C1 segment of cervical spinal cord (tissue), 14 donors: Measurements from ENCODE around the gene DHRS4.

ENCODE experiments used
- DNase-seq, 14 donors: peaks; one replicate each; lab custom pipeline; 2025; lab: John Stamatoyannopoulos, UW

Gene DHRS4

GRCh38 chr14:23953464-23954278 lies at the start of gene DHRS4:
DHRS4 (plus strand) TSS chr14:23953770; CDS start chr14:23953789, 19 bp downstream.
- peak in 13 of 14 donors; percentile 44 to 93 (median 83) for DNase-seq

DNA sequence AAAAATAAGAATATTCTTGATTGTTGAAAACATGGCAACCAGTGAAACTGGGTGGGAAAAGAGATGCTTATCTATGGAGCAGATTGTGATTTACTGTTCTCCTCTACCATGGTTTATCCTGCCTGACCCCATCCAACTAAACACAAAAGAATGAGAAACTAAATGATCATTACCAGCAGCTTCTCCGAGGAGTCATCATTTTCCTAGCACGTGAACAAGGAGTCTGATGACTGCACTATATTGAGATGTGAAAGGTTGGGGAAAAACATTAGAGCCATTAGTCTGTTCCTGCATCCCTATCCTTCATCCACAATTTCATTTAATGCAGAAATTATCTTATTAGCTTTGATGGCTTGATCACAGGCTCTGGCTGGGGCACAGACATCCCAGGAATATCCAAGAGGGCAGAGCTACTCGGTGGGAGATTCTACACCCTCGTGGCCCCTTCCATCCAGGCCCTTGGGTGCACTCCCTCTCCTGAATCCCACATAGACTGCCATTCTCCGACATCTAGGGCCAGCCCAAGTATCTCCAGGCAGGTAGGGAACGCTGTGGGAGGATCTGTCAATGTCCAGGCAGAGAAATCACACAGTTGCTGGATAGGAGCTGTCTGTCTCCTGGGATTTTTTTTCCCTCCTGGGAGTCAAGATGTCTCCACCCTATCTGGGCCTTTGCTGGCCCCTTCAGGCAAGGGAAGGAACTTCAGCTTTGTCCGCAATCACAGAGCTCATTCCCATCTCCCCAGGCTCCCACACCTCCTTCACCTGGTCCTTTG lies 43.3 kb upstream of the DHRS4 start:
- peak in 3 of 14 donors; percentile 3 to 21 (median 17) for DNase-seq

GRCh38 chr14:23910876-23911210 lies 42.7 kb upstream of the DHRS4 start:
- DNase-seq, result no peak

- DNase-seq, result no peak
Measured at GRCh38 chr14:23915559-23915958, 38.0 kb upstream of the DHRS4 start.

GRCh38 chr14:23916004-23916403 lies 37.6 kb upstream of the DHRS4 start:
- no peak for DNase-seq

GRCh38 chr14:23916446-23916845 lies 37.1 kb upstream of the DHRS4 start:
- DNase-seq, result no peak

GRCh38 chr14:23922545-23922944 lies 31.0 kb upstream of the DHRS4 start:
- no peak for DNase-seq

DNA sequence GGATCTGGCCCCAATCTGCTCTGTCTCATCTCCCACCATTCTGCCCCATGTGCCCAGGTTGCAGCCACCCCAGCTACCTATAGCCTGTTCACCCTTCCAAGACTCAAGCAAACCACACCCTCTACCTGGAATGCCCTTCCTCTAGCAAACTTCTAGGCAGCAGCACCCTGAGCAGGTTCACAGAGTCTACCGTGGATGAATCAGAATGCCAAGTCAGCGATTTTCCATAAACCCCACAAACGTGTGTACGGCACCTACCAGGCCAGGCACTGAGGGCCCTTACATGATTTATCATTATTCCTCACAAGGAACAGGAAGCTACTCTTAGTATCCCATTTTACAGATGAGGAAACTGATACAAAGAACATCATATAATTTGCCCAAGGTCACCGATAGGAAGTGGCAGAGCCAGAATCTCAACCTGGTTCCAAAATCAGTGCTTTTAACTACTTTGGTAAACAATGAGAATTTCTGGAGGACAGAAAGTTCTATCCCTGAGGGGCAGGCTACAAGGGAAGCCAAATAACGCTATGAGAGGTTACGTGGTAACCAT lies 28.0 kb upstream of the DHRS4 start:
- no peak for DNase-seq

- no peak for DNase-seq
Measured at GRCh38 chr14:23926543-23926942, 27.0 kb upstream of the DHRS4 start.

DNA sequence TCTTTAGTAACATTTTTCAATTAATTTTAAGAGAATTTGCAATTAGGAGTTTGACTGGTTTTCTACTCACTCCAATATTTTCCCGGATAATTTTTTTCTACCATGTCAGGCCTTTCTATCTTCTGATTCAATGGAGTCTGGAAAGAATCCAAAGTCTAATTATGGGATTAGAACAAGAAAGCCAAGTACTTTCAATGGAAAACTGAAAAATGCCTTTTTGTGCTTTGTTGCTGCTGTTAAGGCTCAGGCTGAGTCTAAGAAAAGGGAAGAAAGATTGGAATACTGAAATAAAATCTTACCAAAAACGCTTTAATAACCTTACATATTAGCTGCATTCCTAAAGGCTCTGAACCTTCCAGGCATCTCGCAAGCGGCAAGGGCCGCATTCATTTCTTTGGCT lies 24.4 kb upstream of the DHRS4 start:
- DNase-seq, result peak in 1 of 14 donors; percentile 2

- peak in 11 of 14 donors; percentile 5 to 75 (median 45) for DNase-seq
Measured at GRCh38 chr14:23929822-23930294, 23.7 kb upstream of the DHRS4 start.

DNA sequence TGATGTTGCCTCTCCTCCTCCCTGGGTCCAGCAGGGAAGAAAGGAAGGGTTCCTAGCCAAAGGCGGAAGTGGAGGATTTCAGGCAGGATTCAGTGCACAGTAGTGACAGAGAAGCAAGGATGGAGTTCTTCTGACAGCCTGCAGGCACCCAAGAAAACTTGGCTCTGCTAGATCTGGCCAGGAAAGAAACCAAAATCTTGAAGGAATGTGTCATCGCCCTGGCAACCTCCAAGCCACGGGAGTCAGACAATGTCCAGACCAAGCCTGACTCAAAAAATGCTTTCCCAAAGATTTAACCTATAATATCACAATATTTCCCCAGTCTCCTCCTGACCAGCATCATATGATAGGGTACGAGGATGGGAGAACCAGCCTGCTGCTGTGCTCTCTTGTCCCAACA lies 22.8 kb upstream of the DHRS4 start:
- peak in 2 of 14 donors; percentile 4 to 7 for DNase-seq

DNA sequence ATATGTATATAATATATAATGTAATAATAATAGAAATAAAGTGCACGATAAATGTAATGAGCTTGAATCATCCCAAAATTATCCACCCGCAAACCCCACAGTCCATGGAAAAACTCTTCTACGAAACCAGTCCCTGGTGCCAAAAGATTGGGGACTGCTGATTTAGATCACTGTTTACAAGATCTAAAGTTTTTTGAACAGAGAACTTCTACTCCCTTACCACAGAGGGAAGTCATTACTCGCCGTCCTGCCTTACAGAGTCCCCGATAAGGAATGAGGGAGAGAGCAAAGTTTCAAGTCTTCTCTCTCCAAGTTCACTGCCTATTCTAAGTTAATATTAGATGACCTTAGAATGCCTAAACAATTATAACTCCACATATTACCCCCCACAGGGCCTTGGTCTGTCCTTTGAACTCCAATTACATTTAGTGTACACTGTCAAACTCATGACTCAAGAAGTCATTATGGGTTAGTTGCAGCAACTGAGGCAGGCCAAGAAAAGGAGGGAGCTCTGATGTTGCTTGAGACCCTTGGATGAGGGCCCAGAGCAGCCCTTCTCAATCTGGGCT lies 21.8 kb upstream of the DHRS4 start:
- DNase-seq, result no peak

DNA sequence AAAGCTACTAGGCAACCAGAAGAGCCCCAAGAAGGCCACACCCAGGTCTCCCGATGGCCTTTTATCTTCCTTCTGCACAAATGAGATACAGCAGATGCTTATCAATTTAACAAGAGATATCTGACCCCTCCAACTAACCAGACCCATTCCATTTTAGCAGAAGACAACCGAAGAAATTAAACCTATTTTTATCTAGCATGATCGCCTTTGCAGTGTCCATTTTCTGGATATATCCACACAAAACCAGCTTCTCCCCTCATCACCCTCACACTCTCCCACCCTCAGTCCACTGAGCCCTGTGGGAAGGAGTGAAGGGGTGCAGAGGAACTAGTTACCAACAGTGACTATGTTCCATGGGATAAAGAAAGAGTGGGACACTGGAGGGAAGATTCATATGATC lies 20.9 kb upstream of the DHRS4 start:
- no peak for DNase-seq

GRCh38 chr14:23933108-23933741 lies 20.3 kb upstream of the DHRS4 start:
- no peak for DNase-seq

DNA sequence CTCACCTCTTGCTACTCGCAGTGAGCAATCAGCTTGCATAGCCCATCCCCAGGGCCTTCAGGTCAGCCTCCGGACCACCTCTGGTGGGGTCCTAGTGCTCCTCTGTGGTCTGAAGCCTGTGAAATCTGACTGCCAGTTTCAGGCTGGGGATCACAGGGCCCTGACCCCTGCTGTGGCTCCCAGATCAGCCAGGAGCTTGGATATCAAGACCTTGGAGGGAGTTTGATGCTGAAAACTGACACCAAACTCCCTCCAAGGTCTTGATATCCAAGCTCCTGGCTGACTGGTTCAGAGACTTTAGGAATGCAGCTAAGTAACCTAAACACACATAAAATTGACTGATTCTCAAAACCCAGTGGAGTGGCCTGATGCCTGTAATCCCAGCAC lies 19.8 kb upstream of the DHRS4 start:
- no peak for DNase-seq

GRCh38 chr14:23935158-23935557 lies 18.4 kb upstream of the DHRS4 start:
- DNase-seq, result no peak

- DNase-seq, result no peak
Measured at GRCh38 chr14:23936084-23936829, 17.3 kb upstream of the DHRS4 start.

- no peak for DNase-seq
Measured at GRCh38 chr14:23937203-23937602, 16.4 kb upstream of the DHRS4 start.

DNA sequence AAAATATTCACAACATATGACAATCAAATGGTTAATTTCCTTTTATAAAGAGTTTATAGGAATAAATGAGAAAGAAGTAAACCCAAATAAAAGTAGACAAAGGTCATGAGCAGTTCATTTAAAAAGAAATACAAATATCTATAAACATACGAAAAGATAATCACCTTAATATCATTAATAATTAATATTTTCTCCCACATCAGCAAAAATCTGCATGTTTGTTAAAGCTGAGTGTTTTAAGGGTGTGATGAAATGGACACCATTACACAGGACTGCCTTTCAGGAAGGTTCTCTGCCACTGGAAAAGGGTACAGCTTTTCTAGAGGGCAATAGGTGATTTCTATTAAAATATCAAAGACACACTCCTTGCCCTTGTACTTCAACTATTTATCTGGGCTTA lies 14.7 kb upstream of the DHRS4 start:
- DNase-seq, result no peak
